NCI-H187 treated with DMSO at 0.1 percent for 48 hours (cell line): ENCODE measurements around the gene IFNG.
"Not testable (repeated sequence)": the region's sequence is repeated elsewhere in the genome, so short reads cannot be mapped to it uniquely, and the experiment has no call there.

Experiments
- DNase-seq: peaks from one replicate; lab custom pipeline; 2025; lab: John Stamatoyannopoulos, UW

Gene IFNG

DNA sequence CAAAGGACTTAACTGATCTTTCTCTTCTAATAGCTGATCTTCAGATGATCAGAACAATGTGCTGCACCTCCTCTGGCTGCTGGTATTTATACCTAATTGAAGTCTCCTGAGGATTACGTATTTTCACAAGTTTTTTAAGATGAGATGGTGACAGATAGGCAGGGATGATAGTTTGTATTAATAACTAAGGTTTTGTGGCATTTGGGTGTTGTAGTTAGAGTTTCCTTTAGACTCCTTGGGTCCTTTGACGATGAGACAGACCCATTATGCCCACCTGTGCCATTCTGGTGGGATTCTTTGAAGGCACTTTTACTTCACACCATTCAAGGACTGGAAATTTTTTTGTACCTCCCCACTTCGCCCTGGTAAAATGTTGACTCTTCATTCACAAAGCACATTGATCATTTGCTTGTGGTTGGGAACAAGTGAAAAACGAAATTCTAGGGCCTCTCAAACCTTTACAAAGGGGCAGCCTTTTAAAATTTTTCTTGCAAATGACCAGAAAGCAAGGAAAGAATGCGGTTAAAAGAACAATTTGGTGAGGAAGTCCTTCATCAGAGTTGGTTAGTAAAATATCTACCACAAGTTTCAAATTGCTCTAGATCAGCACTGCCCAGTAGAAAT is at the start of gene IFNG:
TSS of gene IFNG (minus strand) at position 60 of the 624 bp plus-strand sequence. CDS start 125 bp downstream, outside the sequence.
- DNase-seq, result no peak

DNA sequence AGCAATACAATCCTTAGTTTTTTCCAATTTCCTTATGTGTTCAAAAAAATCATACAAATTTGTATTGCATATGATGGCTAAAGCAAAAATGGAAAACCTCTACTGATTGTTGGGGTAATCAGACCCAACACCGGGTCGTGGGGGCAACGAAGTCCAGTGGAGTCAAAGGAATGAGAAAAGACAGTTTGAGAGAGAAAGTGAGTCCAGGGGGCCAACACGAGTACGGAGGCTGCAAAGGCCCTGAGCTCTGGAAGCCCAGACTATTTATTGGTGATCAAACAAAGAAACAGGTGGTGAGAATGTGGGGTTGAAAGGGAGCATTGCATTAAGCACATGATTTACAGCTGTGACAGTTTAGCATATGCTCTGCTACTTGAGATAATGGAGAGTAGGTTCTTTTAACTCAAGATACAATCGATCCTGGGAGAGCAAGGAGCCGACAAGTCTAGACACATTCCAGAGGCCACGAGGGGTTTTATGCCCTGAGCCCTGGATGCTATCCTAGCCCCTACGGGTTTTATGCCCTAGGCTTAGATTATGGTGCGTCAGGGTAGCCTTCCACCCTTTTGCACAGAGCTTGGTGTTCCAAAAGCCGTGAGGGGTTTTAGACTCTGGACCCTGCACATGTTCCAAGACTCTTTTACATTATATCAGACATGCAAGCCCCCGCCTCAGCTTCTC is 49.6 kb upstream of the IFNG start:
- peak; percentile 49 for DNase-seq

DNA sequence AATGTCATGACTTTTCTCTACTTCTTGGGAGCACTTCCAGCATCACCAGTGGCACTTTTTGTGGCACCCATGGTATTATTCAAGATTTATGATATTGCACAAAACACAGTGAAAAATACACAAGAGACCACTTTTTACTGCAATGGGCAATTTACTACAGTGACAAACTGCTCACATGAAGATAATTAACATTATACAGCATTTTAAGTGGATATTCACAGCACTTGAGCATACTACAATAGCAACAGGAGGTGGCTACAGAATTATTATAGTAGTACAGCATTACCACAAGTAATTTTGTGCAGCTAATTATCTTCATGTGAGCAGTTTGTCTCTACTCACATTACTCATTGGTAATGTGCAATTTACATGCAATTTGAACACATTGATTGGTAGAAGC is 47.7 kb upstream of the IFNG start:
- peak; percentile 45 for DNase-seq

DNA sequence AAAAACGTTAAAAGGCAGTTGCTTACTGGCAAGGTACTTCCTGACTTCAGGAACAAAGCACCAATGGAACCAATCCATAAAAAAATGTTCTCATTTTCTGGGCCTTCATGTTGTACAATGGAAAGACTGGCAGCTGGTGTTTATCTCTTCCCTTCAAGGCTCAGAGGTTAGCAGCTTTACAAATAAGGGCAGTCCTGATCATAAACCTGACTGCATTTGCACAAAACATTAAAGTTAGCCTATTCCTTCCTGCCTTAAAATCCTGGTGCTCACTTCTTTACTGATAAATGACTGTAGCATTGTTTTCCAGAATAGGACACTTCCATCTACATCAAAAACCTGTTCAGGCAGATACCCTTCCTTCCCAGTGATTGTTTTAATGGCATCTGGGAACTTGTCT is 46.9 kb upstream of the IFNG start:
- DNase-seq, result no peak

DNA sequence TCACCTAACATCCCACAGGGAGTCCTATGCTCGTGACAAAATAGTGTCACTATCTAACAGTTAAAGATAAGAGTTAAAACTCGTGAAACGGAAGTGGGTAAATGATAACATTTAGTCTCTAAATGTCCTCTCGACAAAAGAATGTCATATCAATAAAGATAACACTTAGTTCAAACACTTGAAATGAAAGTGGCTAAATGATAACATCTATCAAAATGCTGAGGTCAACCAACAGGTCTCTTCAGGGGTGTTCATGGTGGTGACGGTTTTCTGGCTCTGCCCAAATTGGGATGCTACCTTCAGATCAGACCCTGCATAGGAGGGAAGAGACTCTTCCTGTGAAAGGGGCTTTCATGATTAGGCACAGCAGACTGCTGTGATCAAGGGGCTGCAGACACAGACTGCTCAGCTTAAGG is 43.9 kb upstream of the IFNG start:
- no peak for DNase-seq

DNA sequence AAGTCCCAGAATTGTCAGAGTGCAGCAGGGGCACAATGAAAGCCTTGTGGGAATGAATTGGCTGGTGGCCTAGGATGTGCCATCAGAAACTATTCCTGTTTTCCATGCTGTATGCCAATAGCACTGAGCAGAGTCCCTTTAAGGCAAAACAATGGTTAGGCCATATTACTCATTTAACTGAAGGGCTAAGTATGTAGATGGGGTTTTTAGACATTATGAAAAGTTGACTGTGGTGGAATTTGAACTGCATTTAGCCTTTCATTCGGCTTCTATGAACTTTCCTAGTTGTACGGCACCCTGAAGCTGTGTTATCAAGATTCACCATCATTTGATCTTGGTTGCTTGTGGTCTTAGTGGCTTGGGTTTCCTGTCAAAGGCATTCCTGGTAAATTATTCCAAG is 41.3 kb upstream of the IFNG start:
- no peak for DNase-seq

DNA sequence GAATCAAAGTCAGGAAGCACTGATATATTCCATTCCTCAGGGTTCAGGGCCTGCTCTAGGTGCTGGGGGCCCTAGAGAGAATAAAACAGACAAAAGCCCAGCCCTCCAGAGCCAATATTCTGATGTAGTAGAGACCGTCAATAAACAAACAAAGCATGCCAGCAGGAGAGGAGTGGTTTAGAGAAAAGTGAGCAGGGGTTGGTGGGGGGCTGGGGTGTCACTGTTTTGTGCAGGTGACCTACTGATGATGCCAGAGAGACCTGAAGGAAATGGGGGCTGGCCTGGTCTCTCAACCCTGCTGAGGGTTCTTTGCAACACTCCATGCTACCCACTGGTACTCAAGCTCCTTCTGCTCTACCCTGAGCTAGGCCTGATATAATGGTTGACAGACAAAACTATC is 39.6 kb upstream of the IFNG start:
- DNase-seq, result no peak

DNA sequence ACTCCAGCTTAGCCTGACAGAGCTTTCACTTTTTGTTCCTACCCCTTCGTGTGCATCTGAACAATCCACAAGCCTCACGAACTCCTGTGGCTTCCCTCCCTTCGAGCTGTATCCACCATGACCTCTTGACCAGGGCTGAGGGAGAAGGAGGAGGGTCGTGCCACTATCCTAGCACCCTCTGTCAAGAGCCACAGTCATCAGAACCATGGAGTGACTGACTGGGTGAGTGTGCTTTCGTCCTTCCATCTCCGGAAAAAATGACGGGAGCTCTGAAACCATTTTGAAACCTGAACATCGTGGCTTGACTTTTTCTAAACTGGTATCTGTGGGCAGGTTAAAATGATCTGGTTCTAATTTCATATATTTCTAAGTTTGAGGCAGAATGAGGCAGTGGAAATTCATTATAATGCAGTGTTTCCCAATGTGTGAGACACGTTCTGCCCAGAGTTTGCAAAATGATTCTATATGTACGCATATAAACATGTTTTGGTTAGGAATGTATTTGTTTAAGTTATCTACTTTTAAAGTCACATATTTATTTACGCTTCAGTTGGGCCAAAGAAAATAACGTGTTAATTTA is 39.1 kb upstream of the IFNG start:
- DNase-seq, result no peak

DNA sequence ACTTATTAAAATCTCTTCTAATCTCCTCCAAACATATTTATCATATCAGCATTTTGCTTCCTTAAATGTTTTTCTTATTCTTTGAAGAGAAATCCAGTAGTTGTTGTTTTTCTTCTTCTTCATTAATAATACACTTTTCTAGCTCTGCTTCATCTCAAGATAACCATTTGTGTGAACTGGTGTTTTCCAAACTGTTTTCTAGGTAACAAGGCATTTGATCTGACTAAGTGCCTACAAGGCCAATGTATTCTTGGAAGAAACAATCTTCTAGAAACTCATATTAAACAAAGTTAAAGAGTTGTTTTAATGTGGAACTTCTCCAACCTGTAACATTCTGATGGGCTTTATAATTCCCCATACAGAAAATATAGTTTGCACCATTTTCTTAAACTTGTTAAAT is 30.8 kb upstream of the IFNG start:
- DNase-seq, result no peak

DNA sequence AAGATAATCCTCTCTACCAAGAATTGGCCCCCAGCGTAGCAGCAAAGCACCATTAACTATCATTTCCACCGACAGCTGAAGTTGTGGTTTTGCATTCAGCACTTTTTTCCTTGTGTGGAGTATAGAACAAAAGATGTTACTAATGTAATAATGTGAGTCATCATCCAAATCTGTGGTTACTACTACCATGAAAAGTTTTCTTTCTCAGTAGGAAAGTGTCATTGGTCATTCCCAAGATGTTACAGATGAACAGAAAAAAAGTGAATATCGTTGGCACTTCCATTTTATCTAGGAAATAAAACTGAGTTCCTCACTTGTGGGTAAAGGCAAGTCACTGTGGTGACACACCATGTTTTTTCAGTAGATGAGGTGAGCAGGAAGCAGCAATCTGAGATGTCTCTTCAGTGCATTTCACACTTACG is 30.3 kb upstream of the IFNG start:
- DNase-seq, result no peak

DNA sequence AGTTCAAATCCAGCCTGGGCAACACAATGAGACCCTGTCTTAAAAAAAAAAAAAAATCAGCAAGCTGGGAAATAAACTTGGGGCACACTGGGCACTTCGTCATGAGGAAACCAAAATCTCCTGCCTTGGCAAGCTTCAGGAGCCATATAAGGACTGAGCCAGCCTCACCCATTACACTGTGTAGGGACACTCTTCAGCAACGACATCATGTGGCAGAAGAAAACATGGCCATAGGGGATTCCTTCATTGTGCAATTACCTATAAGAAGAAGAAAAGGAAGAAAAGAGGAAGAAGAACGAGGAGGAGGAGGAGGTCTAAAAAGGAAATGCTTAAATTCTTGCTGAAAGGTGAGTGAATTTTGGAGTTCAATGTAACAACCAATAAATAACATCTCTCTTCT is 26.1 kb upstream of the IFNG start:
- DNase-seq, result no peak

DNA sequence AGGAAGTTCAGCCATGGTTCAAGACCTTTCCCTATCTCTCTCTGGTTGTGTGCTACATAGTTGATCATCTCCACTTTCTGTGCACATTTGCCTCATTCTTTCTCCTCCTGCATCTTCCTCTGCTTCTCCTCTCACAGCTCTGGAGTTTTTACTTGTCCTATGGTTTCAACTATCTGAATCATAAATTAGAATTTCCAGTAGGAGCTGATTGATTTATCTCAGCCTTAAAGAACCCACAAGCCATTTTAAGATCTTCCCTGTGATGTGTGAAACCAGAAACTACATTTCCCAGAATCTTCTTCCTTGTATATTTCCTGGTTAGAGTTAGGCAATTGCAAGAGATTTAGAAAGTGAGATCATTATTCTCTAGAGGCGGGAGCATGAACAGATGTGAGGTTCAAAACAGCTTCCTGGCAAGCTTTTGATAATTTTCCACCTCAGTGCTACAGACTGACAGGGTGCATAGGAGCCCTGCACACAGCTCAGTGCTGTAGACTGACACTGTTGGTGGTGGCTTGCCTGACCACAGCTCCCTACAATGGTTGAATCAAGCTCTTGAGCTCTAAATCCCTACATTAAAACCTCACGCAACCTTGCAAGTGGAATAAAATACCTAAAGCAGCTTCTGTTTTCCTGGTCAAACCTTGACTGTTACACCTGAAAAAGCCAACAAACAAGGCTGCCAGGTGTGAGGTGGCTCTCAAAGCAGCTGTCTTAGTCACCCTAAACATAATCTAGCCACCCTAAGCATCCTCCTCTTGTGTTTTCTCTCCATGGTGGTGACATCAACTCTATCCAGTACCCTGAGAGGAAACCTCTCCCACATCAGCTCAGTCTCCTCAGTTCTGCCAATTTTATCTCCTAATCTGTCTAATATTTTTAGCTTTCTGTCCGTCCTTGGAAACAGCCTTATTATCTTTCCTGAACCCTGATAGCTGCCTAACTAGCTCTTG is 21.5 kb upstream of the IFNG start:
- DNase-seq, result peak; percentile 26

DNA sequence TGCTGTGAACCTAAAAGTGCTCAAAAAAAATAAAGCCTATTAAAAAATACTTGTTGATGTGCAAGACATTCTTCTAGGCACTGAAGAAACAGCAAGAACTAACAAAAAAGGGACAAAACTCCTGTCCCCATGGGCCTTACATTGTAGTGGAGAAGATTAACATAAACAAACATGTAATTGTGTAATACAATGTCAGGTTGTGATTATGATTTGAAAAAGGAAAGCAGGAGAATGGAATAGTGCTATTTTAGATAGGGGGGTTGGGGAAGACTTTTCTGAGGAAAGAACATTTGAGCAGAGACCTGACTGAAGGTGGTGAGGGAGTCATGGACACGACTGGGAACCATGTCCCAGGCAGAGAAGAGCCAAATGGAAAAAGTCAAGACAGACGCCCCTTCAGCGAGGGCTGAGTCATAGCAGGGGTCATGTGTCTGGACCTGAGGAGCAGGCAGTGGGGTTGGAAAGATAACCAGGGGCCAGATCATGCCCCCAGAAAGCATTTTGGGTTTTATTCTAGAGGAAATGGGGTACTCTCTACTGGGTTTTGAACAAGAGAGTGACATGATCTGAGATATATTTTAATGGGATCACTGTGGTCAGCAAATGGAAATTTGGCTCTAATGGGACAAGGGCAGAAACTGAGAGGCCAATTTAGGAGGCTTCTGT is 19.4 kb upstream of the IFNG start:
- no peak for DNase-seq

DNA sequence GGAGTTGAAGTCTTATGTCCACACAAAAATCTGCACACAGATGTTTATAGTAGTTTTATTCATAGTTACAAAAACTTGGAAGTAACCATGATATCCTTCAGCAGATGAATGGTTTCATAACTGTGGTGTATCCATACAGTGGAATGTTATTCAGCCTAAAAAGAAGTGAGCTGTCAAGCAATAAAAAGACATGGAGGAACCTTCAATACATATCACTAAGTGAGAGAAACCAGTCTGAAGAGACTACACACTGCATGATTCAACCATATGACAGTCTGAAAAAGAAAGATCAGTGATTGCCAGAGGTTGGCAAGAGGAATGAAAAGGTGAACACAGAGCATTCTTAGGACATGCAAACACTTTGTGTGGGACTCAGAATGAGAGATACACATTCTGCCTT is 18.6 kb upstream of the IFNG start:
- no peak for DNase-seq

DNA sequence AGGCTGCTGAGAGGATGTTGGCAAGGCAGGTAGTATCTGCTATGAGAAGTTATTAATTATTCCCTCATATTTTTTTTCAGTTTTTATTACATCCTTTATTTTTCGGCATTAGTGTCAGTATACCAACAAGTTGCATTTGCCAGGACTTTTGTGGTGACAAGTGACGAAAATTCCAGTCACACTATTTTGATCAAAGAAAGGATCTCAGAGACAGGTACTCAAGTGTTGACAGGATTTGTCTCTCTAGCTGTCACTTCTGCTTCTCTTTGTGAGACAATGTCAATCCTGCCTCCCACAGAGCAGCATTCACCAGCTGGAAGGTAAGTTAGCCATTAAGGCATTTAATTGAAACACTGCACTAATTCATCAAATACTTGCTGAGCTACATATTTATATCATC is 18.0 kb upstream of the IFNG start:
- DNase-seq, result no peak

DNA sequence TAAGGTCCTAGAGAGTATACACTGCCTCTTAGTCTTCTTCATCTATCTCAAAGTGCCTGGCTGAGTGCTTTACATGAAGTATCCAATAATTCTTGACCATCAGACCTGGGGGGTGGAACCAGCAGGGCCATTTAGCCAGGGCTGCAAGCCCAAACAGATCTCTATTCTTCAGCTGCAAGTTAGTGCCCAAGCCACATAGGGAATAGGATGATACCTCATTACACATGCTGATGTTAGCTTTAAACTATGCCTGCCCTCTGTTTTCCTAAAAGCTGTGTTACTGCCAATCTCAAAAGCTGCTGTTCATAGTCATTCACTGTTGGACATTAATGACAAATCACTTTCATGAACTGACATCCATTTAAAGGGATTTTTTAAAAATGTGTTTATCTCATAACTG is 16.7 kb upstream of the IFNG start:
- peak; percentile 57 for DNase-seq

DNA sequence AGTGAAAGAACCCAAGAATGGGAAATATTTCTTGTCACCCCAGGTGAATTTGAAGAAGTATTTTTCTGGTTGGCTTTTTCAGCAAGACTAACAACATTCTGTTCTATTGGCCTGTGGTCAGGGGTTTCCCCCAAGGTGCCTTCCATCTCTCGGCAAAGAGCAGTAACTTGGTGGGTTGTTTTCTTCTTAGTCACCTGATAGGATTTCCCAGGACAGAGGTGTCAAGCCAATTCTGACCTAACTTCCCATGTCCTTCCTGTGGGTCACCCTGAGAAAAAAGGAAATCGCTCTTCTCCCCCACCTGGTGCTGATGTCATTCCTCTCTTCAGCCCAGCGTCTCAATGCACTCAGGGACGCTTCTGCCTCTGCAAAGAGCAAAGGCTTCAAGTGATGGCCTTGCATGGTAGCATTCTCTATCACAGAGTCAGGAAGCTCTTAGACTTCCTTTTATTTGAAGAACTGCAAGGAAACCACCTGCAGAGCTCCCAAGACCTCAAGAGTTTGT is 16.1 kb upstream of the IFNG start:
- no peak for DNase-seq

DNA sequence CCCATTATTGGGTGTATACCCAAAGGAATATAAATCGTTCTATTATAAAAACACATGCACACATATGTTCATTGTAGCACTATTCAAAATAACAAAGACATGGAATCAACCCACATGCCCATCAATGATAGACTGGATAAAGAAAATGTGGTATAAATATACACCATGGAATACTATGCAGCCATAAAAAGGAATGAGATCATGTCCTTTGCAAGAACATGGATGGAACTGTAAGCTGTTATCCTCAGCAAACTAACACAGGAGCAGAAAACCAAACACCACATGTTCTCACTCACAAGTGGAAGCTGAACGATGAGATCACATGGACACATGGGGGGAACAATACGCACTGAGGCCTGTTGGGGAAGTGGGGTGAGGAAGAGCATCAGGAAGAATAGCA is 15.2 kb upstream of the IFNG start:
- not testable (repeated sequence) for DNase-seq

DNA sequence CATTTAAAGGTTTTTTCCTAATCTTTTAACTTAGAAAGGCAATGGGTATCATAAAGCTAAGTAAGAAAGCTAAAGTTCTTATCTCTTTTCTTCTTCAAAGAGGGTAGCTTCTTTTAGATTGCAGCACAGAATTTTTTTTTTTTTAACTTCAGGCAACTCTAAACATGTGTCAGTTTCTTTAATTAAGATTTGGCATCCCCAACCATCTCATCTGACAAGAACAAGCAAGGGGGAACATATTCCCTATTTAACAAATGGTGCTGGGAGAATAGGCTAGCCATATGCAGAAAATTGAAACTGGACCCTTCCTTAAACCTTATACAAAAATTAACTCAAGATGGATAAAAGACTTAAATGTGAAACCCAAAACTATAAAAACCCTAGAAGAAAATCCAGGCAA is 14.3 kb upstream of the IFNG start:
- no peak for DNase-seq

DNA sequence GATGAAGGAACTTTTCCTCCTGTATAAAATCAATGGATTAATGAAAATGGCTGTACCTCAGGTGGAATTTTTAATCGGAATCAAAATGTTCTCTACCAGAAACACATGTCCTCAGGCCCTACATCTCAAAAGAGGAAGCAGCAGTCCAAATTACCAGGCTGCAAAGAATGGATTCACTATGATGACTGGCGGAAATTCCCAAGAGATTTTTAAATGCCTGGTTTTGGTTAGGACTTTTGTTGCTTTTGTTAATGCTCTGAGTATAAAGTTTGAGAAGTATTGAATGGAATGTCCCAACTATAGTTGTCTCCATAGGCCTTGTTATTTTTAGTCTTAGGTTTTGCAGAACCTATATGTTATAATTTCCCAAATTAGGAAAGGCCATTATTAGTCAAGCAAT is 11.2 kb upstream of the IFNG start:
- DNase-seq, result no peak

DNA sequence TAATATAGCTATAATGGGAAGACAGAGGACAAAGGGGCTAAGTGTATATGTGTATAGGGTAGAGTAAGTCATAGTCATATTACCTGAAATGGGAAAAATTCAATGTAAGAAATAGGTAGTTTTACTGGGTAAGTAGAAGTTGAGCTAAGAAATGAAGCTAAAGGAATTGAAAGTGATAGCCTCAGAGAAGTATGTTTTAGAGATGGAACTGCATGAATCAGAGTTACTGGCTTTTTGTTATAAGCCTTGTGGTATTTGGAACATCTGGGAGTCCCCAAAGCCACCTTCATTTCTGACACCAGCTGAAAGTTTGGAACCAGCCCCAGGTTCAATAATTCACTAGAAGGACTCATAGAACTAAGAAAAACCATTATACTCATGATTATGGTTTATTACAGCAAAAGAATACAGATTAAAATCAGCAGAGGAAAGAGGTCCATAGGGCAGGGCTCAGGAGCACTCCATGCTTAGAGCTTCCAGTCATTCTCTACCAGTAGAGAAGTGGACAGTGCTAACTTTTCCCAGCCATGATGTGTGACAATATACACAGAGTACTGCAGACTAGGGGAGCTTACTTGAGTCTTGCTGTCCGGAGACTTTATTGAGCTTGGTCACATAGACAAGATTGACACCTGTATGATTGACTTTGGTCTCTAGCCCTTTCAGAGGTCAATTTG is 9.8 kb upstream of the IFNG start:
- no peak for DNase-seq
